Large intestine (tissue), 3 donors: ENCODE measurements around the gene NHLH1. TPM values are rescaled to one million over a fixed set of nuclear protein-coding genes. Genes with fewer than 3 reads are reported as not detected.

ENCODE experiments used
- DNase-seq, 2 donors: peaks; one replicate each; pipeline versions ENCODE4 v3.0.0 to v3.0.0-alpha.2; 2013
- H3K27ac ChIP-seq: one replicate; pipeline ENCODE4 v1.5.1; 2013; ENCODE audit warnings: low read length
- H3K27me3 ChIP-seq: 2 replicates; pipeline ENCODE4 v1.6.1; 2013; ENCODE audit warnings: low read length; ENCODE audit not compliant: control insufficient read depth, insufficient read depth
- H3K36me3 ChIP-seq: 2 replicates; pipeline ENCODE4 v1.6.1; 2013; ENCODE audit warnings: low read length; ENCODE audit not compliant: control insufficient read depth, insufficient read depth
- H3K4me1 ChIP-seq: one replicate; pipeline ENCODE4 v1.6.1; 2013; ENCODE audit warnings: low read length; ENCODE audit not compliant: control insufficient read depth, insufficient read depth
- H3K4me3 ChIP-seq: one replicate; pipeline ENCODE4 v1.5.1; 2013; ENCODE audit warnings: low read length
- H3K9me3 ChIP-seq: one replicate; pipeline ENCODE4 v1.6.1; 2013; ENCODE audit warnings: mild to moderate bottlenecking, low read depth, low read length, moderate library complexity; ENCODE audit not compliant: control insufficient read depth
- WGBS: methylation state at CpG from one replicate; pipeline ENCODE4 v1.1.5; 2013; ENCODE audit warnings: low lambda C conversion rate; ENCODE audit not compliant: insufficient coverage; 5-methylcytosine and 5-hydroxymethylcytosine counted together
- polyA plus RNA-seq: library from polyadenylated mRNA; unstranded; fragments of 120-200 nt; gene quantifications from one replicate; pipeline ENCODE4 v1.2.1, GENCODE V29; 2013

The NHLH1 gene
- polyA plus RNA-seq, 1 donor = 0.19 TPM

DNA sequence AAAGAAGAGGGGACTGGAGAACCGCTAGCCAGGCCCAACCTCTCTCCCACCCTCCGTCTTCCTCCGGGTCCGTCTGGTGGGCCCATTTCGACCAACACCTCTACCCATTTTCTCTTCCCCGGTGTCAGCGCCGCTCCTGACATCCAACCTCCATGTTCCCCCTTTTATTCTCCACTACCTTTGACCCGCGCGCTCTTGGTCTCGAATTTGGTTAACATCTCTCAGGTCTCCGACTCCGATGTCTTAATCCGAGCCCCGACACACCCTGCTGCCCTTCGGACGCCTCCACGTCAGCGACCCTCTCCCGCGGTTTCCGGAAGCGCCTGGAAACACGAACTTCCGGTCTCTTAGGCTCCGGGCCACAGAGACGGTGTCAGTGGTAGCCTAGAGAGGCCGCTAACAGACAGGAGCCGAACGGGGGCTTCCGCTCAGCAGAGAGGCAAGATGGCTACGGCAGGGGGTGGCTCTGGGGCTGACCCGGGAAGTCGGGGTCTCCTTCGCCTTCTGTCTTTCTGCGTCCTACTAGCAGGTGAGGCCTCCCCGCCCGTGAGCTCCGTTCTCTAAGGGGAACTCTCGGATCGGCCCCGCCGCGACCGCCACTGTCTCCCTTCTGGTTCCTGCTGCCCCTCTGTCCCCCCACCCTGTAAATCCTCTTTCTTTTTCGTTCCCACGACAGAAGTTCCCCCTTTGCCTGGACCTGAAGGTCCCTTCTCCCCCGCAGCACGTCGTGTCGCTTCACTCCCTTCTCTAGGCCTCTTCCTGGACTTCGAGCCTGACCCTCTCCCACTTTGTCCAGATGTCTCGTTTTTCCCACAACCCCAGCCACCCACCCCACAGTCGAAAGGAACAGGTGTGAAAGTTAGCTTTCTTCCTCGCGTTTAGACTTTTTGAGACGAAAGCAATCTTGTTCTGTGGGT lies 23.7 kb upstream of the NHLH1 start, which contains the start of the genes COPA and NCSTN:
Gene COPA (minus strand): TSS at position 298 of the 917 bp plus-strand sequence. CDS start 80 bp downstream, at position 218.
Gene NCSTN (plus strand): TSS at position 431 of the 917 bp plus-strand sequence. CDS start 14 bp downstream, at position 445.
- no peaks in the 10 kb centered on the region for H3K27me3 ChIP-seq
- H3K36me3 ChIP-seq = peaks cover 43% of the 10 kb centered on the region
- peak within 1 kb of the TSS; percentile 86 for H3K4me3 ChIP-seq
- 2% methylated on average over 15 of the region's 58 CpGs for WGBS
- no peaks in the 10 kb centered on the region for H3K9me3 ChIP-seq
- DNase-seq = peak; percentile 96 to 97
- H3K27ac ChIP-seq = peak within 1 kb of the TSS; percentile 90
- peaks cover 10% of the 10 kb centered on the region for H3K4me1 ChIP-seq

DNA sequence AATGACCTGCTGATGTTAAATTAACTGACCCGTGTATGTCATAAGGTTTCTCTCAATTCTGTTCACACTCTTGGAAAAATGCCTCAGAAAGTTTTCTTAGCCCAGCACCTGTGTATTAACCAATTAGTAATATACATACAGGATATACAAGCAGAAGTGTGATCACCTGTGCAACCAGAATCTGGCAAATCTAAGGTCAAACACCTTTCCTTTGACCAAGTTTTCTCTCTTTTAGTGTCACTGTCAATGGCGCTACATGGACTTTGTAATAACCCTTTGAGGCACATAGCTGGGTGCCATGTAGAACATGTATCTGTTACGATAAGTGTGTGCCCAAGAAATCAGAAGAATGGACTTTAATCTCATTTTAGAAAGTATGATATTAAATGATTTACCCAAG lies 22.6 kb upstream of the NHLH1 start:
- Histone ChIP-seq H3K4me1 (peaks cover 10% of the 10 kb centered on the region), H3K36me3 (peaks cover 44% of the 10 kb centered on the region), H3K9me3 (no peaks in the 10 kb centered on the region), H3K27ac (peak overlapping the region; percentile 90), H3K27me3 (no peaks in the 10 kb centered on the region), H3K4me3 (peak overlapping the region; percentile 86)
- DNase-seq = peak; percentile 22 to 60
- 67% methylated on average over 1 of the region's 3 CpGs for WGBS

DNA sequence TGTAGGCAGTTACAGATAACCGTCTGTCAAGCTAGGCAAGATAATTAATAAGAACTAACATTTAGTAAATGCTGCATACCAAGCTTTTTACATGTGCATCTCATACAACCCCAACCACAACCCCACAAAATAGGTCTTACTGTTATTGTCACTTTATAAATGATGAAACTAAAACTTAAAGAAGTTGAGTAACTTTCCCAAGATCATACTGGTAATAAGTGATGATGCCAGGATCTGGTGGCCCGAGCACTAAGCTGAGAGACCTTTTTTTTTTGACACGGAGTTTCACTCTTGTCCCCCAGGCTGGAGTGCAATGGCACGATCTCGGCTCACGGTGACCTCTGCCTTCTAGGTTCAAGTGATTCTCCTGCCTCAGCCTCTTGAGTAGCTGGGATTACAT lies 21.9 kb upstream of the NHLH1 start:
- no peak for DNase-seq
- 100% methylated on average over 1 of the region's 6 CpGs for WGBS
- H3K27ac ChIP-seq = no peak overlapping the region
- peaks cover 45% of the 10 kb centered on the region for H3K36me3 ChIP-seq
- H3K27me3 ChIP-seq = no peaks in the 10 kb centered on the region
- H3K4me1 ChIP-seq = peaks cover 10% of the 10 kb centered on the region
- H3K9me3 ChIP-seq = no peaks in the 10 kb centered on the region
- H3K4me3 ChIP-seq = no peak overlapping the region

DNA sequence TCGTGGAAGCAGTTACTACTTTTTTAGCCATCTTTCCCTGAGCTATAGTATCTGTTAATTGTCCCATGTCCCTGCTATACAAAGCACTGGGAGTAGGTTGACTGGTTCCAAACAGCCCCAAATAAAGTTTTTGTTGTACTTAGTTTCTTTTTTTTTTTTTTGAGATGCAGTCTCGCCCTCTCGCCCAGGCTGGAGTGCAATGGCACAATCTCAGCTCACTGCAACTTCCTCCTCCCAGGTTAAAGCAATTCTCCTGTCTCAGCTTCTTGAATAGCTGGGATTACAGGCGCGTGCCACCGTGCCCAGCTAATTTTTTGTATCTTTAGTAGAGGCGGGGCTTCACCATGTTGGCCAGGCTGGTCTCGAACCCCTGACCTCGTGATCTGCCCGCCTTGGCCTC lies 20.4 kb upstream of the NHLH1 start:
- no CpG with 5 or more reads among the region's 10 CpGs for WGBS
- Histone ChIP-seq H3K4me1 (peaks cover under 1% of the 10 kb centered on the region), H3K4me3 (no peak overlapping the region), H3K36me3 (peaks cover 56% of the 10 kb centered on the region), H3K27ac (no peak overlapping the region), H3K9me3 (no peaks in the 10 kb centered on the region), H3K27me3 (no peaks in the 10 kb centered on the region)
- DNase-seq = no peak

DNA sequence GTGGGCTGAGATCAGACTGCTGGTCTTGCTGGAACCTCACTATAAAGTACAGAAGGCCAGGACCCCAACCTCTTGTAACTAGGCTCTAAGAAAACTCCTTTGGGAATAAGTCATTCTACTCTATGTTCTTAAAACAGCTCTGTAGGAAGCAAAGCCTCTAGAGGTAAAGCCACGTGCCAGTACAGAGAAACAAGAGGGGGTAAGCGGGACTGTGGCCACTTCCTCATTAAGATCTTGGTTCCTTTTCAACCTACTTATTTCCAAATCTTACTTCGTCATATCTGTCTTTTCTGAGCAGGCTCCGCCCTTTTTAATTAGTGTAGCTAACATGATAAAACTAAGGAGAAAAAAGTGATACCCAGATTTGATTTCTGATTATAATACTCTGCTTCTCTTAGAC lies 19.9 kb upstream of the NHLH1 start:
- Histone ChIP-seq H3K27ac (no peak overlapping the region), H3K9me3 (no peaks in the 10 kb centered on the region), H3K36me3 (peaks cover 61% of the 10 kb centered on the region), H3K4me1 (no peaks in the 10 kb centered on the region), H3K27me3 (no peaks in the 10 kb centered on the region), H3K4me3 (no peak overlapping the region)
- WGBS = 50% methylated on average over 2 of the region's 4 CpGs
- DNase-seq = no peak

- no peaks in the 10 kb centered on the region for H3K27me3 ChIP-seq
- 100% methylated on average over 1 of the region's 4 CpGs for WGBS
- no peak for DNase-seq
These were observed 15.2 kb upstream of the NHLH1 start for GRCh38 chr1:160351629-160352028.

GRCh38 chr1:160352555-160352954 lies 14.3 kb upstream of the NHLH1 start:
- no peaks in the 10 kb centered on the region for H3K9me3 ChIP-seq
- H3K4me1 ChIP-seq = no peaks in the 10 kb centered on the region
- H3K27ac ChIP-seq = no peak overlapping the region
- no peak for DNase-seq
- WGBS = no CpG with 5 or more reads among the region's 8 CpGs
- no peaks in the 10 kb centered on the region for H3K27me3 ChIP-seq
- H3K36me3 ChIP-seq = peaks cover 97% of the 10 kb centered on the region
- no peak overlapping the region for H3K4me3 ChIP-seq

More at GRCh38 chr1:160351629-160352028, 15.2 kb upstream of the NHLH1 start:
- H3K36me3 ChIP-seq = peaks cover 96% of the 10 kb centered on the region
- no peak overlapping the region for H3K4me3 ChIP-seq
- H3K4me1 ChIP-seq = no peaks in the 10 kb centered on the region
- no peaks in the 10 kb centered on the region for H3K9me3 ChIP-seq
- H3K27ac ChIP-seq = no peak overlapping the region

DNA sequence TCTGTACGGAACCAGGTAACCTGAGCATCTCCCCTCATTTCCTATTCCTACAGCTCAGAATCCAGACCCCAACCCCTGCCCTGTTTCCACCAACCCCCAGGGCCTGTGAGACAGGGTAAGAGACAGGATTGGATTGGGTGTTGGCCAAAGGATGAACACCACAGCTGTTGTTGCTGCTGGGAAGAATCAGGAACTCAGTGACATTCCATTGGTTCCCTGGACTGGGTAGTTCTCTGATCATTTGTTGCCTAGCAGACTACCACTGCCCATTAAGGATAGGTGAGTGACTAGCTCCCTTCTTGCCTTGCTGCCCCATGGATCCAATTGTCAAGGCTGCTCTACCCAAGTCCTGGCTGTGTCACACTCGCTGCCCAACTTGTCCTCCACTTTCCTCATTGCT lies 13.6 kb upstream of the NHLH1 start:
- H3K27ac ChIP-seq = no peak overlapping the region
- no peaks in the 10 kb centered on the region for H3K9me3 ChIP-seq
- no peaks in the 10 kb centered on the region for H3K27me3 ChIP-seq
- peaks cover 98% of the 10 kb centered on the region for H3K36me3 ChIP-seq
- no CpG with 5 or more reads among the region's 2 CpGs for WGBS
- no peak overlapping the region for H3K4me3 ChIP-seq
- H3K4me1 ChIP-seq = no peaks in the 10 kb centered on the region
- no peak for DNase-seq

- no peak for DNase-seq
- Histone ChIP-seq H3K36me3 (peaks cover 92% of the 10 kb centered on the region), H3K9me3 (no peaks in the 10 kb centered on the region), H3K4me1 (no peaks in the 10 kb centered on the region), H3K27me3 (no peaks in the 10 kb centered on the region), H3K4me3 (no peak overlapping the region), H3K27ac (no peak overlapping the region)
- WGBS = no CpG with 5 or more reads among the region's 5 CpGs
These were observed 12.4 kb upstream of the NHLH1 start for GRCh38 chr1:160354388-160354985.

- H3K4me3 ChIP-seq = no peak overlapping the region
- peaks cover 78% of the 10 kb centered on the region for H3K36me3 ChIP-seq
- H3K27ac ChIP-seq = no peak overlapping the region
- DNase-seq = no peak
- no peaks in the 10 kb centered on the region for H3K27me3 ChIP-seq
- H3K9me3 ChIP-seq = no peaks in the 10 kb centered on the region
- 90% methylated on average over 2 of the region's 7 CpGs for whole genome bisulfite sequencing
- H3K4me1 ChIP-seq = no peaks in the 10 kb centered on the region
These were observed 9.4 kb upstream of the NHLH1 start for GRCh38 chr1:160357286-160358002.
